CD4-positive, CD25-positive, alpha-beta regulatory T cell (primary cell): Measurements from ENCODE around the gene FCMR. TPM values are rescaled to one million over a fixed set of nuclear protein-coding genes. Genes with fewer than 3 reads are reported as not detected.
"Not testable (repeated sequence)": the region's sequence is repeated elsewhere in the genome, so short reads cannot be mapped to it uniquely, and the experiment has no call there.

ENCODE experiments used
- ATAC-seq, 2 donors: fragments of 150-1000 bp; cut with Tn5 transposase; one replicate each; pipeline ENCODE4 v1.10.0; 2021; ENCODE audit warnings: low read depth in 2 of 2, moderate number of reproducible peaks in 2 of 2, moderate library complexity in 1 of 2
- DNase-seq, 3 donors: peaks; one replicate each; pipeline versions ENCODE4 v3.0.0 to v3.0.0-alpha.2; 2012 to 2022; ENCODE audit warnings: mixed read lengths in 1 of 3
- H3K27ac ChIP-seq: one replicate; pipeline ENCODE4 v1.7.0; 2013; ENCODE audit warnings: mild to moderate bottlenecking, low read length; ENCODE audit not compliant: insufficient read depth, poor library complexity, severe bottlenecking
- H3K27me3 ChIP-seq: one replicate; pipeline ENCODE4 v1.7.0; 2013; ENCODE audit warnings: low read length; ENCODE audit not compliant: control insufficient read depth, insufficient read depth
- H3K36me3 ChIP-seq: one replicate; pipeline ENCODE4 v1.7.0; 2013; ENCODE audit warnings: mild to moderate bottlenecking, low read length, moderate library complexity; ENCODE audit not compliant: control insufficient read depth, insufficient read depth
- H3K4me1 ChIP-seq: 2 replicates; pipeline ENCODE4 v1.7.0; 2013; ENCODE audit warnings: mild to moderate bottlenecking, low read length; ENCODE audit not compliant: insufficient read depth, control insufficient read depth, poor library complexity, severe bottlenecking
- H3K4me3 ChIP-seq: one replicate; pipeline ENCODE4 v1.7.0; 2013; ENCODE audit warnings: low read depth, mild to moderate bottlenecking, low read length, moderate library complexity
- H3K9me3 ChIP-seq, 2 experiments: 1 replicate in 1 of 2; 2 replicates in 1 of 2; pipeline ENCODE4 v1.7.0; 2013; ENCODE audit warnings: low read length in 2 of 2, mild to moderate bottlenecking in 1 of 2, moderate library complexity in 1 of 2; ENCODE audit not compliant: control insufficient read depth in 2 of 2
- H3K27ac Mint-ChIP-seq, 3 donors: one replicate each; pipeline ENCODE4 v1.8.0; 2020 to 2022; ENCODE audit warnings: mild to moderate bottlenecking in 3 of 3, mixed read lengths in 3 of 3, moderate library complexity in 2 of 3
- H3K27me3 Mint-ChIP-seq: one replicate; pipeline ENCODE4 v1.8.0; 2022; ENCODE audit warnings: mild to moderate bottlenecking, mixed read lengths
- H3K36me3 Mint-ChIP-seq: one replicate; pipeline ENCODE4 v1.8.0; 2020; ENCODE audit warnings: mixed read lengths
- H3K4me1 Mint-ChIP-seq, 4 donors: one replicate each; pipeline ENCODE4 v1.8.0; 2020 to 2022; ENCODE audit warnings: mixed read lengths in 4 of 4, mild to moderate bottlenecking in 1 of 4
- H3K4me3 Mint-ChIP-seq, 4 donors: one replicate each; pipeline ENCODE4 v1.8.0; 2020 to 2022; ENCODE audit warnings: mild to moderate bottlenecking in 4 of 4, mixed read lengths in 4 of 4, moderate library complexity in 3 of 4
- H3K9me3 Mint-ChIP-seq, 7 donors: one replicate each; pipeline ENCODE4 v1.8.0; 2020 to 2022; ENCODE audit warnings: mixed read lengths in 7 of 7, mild to moderate bottlenecking in 3 of 7, moderate library complexity in 2 of 7
- polyA plus RNA-seq, 4 donors: library from polyadenylated mRNA; unstranded; fragments of 300-500 nt; fragmentation: Illumina TruSeq; gene quantifications; one replicate each; pipeline ENCODE4 v1.2.3, GENCODE V29; 2021
- total RNA-seq: library from RNA; stranded (reverse); gene quantifications from one replicate; pipeline ENCODE4 v1.2.3, GENCODE V29; 2022

Gene FCMR
- total and polyA plus RNA-seq, 5 donors from 2014 or later: 393 to 986 (median 935) TPM

DNA sequence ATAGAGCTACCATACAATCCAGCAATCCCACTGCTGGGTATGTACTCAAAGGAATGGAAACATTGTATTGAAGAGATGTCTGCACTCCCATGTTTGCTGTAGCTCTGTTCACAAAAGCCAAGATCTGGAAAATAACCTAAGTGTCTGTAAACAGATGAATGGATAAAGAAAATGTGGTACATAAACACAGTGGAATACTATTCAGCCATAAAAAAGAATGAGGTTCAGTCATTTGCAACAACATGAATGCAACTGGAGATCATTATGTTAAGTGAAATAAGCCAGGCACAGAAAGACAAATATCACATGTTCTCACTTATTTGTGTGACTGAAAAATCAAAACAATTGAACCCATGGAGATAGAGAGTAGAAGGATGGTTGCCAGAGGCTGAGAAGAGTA is 68.0 kb downstream of the FCMR start:
- H3K27me3 ChIP-seq: peaks cover 17% of the 10 kb centered on the region
- H3K9me3 Mint-ChIP-seq, DNase-seq, H3K4me3 ChIP-seq, H3K4me1 ChIP-seq, H3K4me3 Mint-ChIP-seq, H3K36me3 ChIP-seq, H3K27ac ChIP-seq, H3K27ac Mint-ChIP-seq, H3K36me3 Mint-ChIP-seq, ATAC-seq, H3K9me3 ChIP-seq: not testable (repeated sequence)
- Mint-ChIP-seq H3K4me1 (peaks cover 0 to 11% (median 4%) of the 10 kb centered on the region in 4 donors), H3K27me3 (peaks cover 57% of the 10 kb centered on the region)

Other genes with a start within 250 kb of the FCMR start
- gene MAPKAPK2, start 237.0 kb downstream of the FCMR start, total RNA-seq: 167 TPM
- 1 to 10 TPM; 2.4 to 3.8 (median 2.9) TPM for gene MAPKAPK2, start 237.0 kb downstream of the FCMR start, polyA plus RNA-seq
- not detected for gene IL19, start 151.2 kb downstream of the FCMR start, total RNA-seq
- not detected for gene IL19, start 151.2 kb downstream of the FCMR start, polyA plus RNA-seq
- gene IL10, start 149.4 kb downstream of the FCMR start, total RNA-seq: 7.0 TPM
- 1 to 10 TPM in 2 of 4 donors, under 1 TPM in 2; 0.60 to 4.4 (median 2.0) TPM for gene IL10, start 149.4 kb downstream of the FCMR start, polyA plus RNA-seq
- not detected for gene IL20, start 56.3 kb downstream of the FCMR start, total RNA-seq
- gene IL20, start 56.3 kb downstream of the FCMR start, polyA plus RNA-seq: not detected
- not detected for gene IL24, start 24.5 kb downstream of the FCMR start, total RNA-seq
- 10 to 100 TPM; 25.0 to 36.3 (median 29.6) TPM for gene IL24, start 24.5 kb downstream of the FCMR start, polyA plus RNA-seq
- gene PIGR, start 24.5 kb upstream of the FCMR start, total RNA-seq: not detected
- gene PIGR, start 24.5 kb upstream of the FCMR start, polyA plus RNA-seq: not detected
- gene FCAMR, start 48.5 kb upstream of the FCMR start, total RNA-seq: not detected
- not detected for gene FCAMR, start 48.5 kb upstream of the FCMR start, polyA plus RNA-seq
- gene C1orf116, start 110.8 kb upstream of the FCMR start, total RNA-seq: 0.32 TPM
- not detected for gene C1orf116, start 110.8 kb upstream of the FCMR start, polyA plus RNA-seq
- gene YOD1, start 129.3 kb upstream of the FCMR start, total RNA-seq: 10.8 TPM
- 1 to 10 TPM in 2 of 4 donors, under 1 TPM in 2; 0.76 to 1.6 (median 1.0) TPM for gene YOD1, start 129.3 kb upstream of the FCMR start, polyA plus RNA-seq
- 1.1 TPM for gene PFKFB2, start 131.3 kb upstream of the FCMR start, total RNA-seq
- under 1 TPM in 3 of 4 donors, not detected in 1; 0.32 to 0.72 (median 0.46) TPM for gene PFKFB2, start 131.3 kb upstream of the FCMR start, polyA plus RNA-seq
- gene C4BPB, start 166.9 kb upstream of the FCMR start, total RNA-seq: 0.72 TPM
- gene C4BPB, start 166.9 kb upstream of the FCMR start, polyA plus RNA-seq: not detected
- not detected for gene C4BPA, start 182.3 kb upstream of the FCMR start, total RNA-seq
- not detected for gene C4BPA, start 182.3 kb upstream of the FCMR start, polyA plus RNA-seq